Amniotic epithelial cell (primary cell): Measurements from ENCODE around the gene BRI3BP.
A peak's percentile ranks its signal among the peaks of the same experiment; 100 is the strongest.
"Not testable (repeated sequence)": the region's sequence is repeated elsewhere in the genome, so short reads cannot be mapped to it uniquely, and the experiment has no call there.

ENCODE experiments used
- DNase-seq: peaks from one replicate; pipeline ENCODE4 v3.0.0-alpha.2; 2010; ENCODE audit warnings: low read depth

The BRI3BP gene

DNA sequence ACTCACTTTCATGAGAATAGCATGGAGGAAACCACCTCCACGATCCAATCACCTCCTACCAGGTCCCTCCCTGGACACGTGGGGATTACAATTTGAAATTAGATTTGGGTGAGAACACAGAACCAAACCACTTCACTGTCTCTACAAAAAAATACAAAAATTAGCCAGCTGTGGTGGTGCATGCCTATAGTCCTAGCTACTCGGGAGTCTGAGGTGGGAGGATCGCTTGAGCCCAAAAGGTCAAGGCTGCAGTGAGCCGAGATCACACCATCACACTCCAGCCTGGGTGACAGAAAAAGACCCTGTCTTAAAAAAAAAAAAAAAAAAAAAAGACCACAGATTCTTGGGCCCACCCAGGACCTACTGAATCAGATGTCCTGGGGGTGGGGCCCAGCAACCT, 28.3 kb downstream of the BRI3BP start:
- no peak for DNase-seq

DNA sequence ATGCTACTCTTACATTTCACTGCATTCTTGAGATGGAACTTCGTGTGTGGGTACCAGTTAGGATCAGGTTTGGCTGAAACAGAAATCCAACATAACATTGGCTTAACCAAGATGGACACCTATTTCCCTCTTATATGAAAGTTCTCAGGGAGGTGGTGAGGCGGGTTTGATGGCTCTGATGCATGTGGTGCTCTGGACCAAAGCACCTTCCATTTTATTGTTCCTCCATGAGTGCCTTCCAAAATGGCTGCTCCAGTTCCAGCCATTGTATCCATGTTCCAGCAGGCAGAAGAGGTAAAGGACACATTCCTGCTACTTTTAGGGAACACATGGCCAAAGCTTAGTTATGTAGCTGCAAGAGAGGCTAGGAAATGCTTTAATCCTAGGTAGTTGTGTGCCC, 29.6 kb downstream of the BRI3BP start:
- no peak for DNase-seq

DNA sequence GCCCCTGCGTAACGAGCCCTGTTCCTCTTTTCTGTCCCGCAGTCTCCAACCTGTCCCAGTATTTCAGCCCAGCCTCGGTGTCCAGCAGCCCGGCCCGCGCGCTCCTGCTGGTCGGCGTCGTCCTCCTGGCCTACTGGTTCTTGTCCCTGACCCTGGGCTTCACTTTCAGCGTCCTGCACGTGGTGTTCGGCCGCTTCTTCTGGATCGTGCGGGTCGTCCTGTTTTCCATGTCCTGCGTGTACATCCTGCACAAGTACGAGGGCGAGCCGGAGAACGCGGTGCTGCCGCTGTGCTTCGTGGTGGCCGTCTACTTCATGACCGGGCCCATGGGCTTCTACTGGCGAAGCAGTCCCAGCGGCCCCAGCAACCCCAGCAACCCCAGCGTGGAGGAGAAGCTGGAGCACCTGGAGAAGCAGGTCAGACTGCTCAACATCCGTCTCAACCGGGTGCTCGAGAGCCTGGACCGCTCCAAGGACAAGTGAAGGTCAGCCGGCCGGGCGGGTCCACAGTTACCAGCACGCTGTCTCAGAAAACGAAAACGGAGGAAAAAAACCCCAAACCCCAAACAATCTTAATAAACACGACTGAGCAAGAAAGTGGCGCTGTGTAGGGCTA, 31.6 kb downstream of the BRI3BP start:
- no peak for DNase-seq

DNA sequence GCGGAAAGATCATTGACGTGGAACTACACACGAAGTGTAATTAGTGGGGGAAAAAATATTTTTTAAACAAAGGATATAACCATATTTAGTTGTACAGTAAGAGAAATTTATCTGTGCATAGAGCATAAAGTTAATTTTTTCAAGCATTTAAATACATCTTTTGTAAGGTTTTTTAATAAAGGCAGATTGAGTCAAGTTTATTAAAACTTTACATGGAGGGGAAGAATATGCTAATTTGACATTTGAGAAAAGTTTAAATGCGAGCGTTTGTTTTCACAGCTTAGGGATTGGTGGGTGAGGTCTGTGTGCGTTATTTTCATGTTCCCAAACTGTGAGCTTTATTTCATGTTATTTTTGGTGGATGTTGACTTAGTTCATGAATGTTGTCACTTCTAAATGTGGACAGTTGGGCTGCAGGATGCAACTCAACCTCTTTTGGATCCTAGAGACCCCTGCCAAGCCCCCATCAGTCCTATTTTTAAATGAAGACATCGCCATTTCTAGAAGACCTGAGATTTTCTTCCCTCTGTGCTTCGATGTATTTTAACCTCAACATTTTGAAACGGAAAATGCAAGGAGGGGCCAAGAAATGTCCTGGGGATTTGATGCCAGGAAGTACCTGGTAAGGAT, 32.3 kb downstream of the BRI3BP start:
- no peak for DNase-seq

DNA sequence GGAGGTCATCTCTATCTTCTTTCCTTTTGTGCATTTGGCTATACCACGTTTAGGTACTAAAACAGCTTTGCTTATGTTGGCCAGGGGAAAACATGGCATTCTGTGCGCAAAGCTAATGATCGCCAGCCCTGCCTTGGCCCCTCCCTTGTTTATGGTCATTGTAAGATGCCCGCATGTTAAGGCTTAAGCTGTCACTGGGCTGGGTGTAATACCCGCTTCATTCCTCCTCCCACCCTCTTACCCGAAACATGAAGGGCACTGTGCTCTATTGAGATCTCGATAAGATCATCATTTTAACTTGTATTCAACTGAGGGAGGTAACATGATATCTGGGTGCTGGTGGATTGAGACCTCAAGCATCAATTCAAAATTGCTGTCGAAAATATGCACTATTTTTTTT, 34.7 kb downstream of the BRI3BP start:
- DNase-seq = no peak

DNA sequence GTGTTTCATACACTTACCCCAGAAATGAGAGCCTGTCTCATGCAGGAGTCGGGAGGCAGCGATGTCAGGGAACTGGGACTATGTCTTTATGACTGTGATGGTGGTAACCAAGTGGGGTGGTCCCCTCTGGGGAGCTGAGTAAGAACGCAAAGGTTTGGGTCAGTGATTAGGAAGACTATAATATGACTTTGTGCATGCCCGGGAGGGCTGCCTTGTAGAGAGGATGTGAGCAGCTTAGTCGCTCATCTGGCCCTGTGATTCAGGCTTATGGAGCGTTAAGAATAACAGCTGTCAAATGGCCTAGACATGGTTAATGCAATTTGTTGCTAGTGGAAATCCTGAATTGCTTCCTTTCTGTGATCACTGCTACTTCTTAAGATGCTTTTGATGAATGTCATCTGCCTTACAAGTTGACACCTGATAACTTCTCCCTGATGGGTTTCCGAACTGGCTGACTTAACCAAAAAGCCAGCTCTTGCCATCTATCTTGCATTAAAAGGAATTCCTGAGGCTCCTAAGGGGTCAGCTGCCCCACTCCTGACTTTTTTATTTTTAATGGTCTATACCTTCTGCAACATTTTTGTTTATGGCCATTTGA, 36.4 kb downstream of the BRI3BP start:
- no peak for DNase-seq

DNA sequence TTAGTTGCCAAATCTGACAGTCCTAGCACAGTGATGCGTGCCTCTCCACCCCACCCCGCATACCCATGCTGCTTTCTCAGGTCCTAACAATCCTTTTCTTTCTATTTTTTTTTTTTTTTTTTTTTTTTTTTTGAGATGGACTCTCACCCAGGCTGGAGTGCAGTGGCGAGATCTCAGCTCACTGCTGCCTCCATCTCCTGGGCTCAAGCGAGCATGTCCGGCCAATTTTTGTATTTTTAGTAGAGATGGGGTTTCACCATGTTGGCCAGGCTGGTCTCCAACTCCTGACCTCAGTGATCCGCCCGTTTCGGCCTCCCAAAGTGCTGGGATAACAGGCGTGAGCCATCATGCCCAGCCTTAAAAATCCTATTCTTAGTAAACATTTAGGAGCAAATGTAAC, 38.0 kb downstream of the BRI3BP start:
- DNase-seq = not testable (repeated sequence)

DNA sequence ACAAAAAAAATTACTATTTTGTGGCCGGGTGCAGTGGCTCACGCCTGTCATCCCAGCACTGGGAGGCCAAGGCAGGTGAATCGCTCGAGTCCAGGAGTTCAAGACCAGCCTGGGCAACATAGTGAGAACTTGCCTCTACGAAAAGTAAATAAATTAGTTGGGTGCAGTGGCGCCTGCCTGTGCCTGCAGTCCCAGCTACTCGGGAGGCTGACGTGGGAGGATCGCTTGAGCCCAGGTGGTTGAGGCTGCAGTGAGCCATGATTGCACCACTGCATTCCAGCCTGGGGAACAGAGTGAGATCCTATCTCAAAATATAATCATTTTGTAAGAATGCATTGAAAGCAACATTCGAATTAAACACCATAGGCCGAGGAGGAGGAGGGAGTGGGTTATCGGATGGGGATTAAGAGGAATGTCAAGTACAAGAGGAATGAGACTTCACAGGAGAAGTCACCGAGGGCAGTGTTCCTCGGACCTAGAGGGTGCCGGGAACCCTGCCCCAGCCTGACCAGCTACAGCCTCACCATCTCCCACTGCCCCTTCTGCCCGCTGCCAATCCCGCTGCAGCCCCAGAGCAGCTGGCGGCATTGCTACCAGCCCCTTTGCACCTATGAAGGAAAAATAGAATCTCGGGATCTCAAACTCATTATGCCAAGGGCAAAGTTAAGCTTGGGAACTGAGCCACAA, 39.2 kb downstream of the BRI3BP start:
- no peak for DNase-seq

DNA sequence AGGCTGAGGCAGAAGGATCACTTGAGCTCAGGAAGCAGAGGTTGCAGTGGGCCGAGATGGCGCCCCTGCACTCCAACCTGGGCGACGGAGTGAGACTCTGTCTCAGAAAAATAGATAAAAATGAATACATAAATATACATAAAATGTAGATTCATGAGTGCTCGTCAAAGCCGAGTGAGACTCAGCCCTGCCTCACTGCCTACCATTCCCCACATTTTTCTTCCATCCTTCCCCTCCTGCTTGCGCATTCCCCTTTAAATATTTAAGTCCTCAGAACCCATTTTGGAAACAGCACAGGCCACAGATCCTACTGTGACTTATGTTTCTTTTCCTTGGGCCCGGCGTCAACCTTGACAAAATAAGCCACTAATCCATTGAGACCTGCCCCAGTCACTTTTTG, 39.8 kb downstream of the BRI3BP start:
- no peak for DNase-seq

DNA sequence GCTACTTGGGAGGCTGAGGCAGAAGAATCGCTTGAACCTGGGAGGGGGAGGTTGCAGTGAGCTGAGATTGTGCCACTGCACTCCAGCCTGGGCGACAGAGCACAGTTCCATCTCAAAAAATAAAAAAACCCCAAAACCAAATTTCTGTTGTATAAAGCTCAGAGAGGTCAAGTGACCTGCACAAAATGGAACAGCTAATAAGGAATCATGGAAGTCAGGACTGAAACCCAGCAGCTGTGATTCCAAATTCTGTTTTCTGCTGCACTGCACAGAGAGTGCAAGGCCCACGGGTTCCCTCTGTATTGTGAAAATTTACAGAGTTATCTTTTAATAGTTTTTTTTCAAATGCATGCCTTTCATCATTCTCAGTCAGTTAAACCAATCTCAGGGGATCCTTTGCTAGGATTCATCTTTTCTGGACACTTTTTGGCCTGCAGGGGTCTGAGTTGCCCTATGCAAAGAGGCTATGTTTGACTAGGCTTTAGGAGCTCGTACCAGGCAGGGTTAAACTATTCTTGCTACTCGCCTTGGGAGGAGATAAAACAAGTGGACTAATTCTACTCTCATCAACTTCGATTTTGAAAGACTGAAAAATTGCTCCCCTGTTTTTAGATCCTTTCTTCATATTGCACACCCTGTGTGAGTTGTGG, 45.7 kb downstream of the BRI3BP start:
- no peak for DNase-seq

DNA sequence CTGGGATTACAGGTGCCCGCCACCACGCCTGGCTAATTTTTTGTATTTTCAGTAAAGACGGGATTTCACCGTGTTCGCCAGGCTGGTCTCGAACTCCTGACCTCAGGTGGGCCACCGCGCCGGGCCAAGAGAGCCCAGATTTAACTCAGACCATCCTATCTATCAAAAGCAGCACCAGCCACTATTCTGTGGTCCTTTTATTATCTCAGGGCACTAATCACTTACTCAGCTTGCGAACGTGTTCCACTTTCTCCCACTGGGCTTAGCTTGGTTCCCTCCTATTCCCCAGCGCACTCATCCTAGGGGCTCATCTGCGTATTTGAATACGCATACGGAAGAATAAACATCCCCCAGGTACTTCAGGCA, 55.6 kb downstream of the BRI3BP start:
- DNase-seq = no peak

DNA sequence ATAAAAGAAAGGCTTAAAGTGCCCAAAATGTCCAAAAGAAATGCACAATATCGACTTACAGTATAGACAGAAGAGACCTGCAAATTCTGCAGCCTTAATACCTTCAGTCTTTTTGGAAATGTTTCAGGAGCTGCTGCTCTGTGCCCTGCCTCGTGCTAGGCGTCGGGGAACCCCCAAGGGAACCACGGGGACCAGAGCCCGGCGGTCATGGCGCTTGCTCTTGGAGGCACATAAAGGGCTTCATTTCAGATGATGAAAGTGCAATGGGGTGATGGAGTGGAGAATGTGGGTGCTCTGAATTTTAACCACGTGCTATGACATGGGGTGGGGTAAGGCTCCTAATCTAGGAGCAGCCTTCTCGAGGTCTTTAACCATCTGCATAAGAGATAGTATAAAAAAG, 57.0 kb downstream of the BRI3BP start:
- DNase-seq = no peak

DNA sequence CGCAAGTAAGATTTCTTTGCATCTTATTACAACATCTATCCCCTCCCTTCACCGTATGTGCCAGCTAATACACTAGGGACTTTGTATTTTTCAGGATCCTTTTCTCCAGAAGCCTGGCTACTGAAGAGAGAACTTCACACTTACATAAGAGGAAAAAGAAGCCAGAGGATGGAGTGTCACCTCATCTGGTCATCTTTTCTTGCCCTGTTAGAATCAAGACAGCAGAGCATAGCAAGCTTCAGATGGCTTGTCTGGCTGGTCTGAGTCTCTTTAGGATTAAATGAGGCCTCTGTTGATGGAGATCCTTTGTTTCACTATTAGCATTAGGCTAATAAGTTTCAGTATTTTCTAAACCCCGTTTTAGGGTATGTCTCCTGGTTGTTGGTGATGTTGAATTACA, 57.4 kb downstream of the BRI3BP start:
- no peak for DNase-seq

DNA sequence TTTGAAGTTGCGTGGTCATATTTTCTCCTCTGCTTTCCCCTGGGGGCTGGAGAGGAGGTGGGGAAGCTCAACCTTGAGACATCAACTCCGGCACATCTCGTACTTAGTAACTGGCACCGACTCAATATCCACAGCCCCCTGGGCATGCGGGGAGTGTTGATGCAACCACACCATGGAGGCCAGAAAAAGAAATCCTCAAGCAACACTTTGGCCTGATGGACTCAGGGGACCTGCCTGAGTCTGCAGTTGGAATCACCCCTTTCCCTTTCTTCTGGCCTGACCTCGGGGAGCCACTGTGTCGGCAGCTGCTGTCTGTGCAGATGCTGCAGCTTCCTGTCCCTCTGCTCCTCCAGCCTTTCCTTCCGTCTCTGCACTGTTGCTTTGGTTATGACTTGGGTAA, 60.4 kb downstream of the BRI3BP start:
- no peak for DNase-seq

DNA sequence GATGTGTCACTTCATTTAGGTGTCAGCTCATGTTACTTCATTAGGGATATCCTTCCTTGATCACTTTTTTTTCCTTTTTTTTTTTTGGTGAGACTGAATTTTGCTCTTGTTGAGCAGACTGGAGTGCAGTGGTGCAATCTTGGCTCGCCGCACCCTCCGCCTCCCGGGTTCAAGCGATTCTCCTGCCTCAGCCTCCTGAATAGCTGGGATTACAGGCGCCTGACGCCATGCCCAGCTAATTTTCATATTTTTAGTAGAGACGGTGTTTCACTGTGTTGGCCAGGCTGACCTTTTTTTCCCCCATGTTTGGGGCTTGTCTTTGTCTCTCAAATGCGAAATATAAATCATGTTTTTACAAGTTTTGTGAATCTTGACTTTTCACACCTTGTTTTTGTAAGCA, 62.1 kb downstream of the BRI3BP start:
- DNase-seq = no peak

DNA sequence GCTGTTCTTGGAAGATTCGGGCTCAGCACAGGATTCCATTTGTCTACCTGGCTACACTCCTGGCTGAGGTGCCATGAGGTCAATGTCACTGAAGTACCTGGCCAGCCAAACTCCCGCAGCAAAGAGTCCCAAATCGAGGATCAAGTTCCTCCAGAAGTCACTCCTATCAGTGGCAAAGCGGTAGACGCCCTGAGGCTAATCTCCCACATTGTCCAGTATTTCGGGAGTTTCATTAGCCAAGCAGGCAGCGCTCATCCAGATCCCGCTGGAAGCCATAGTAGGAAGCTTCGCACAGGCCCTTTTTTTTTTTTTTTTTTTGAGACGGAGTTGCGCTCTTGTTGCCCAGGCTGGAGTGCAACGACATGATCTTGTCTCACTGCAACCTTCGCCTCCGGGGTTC, 62.9 kb downstream of the BRI3BP start:
- no peak for DNase-seq

DNA sequence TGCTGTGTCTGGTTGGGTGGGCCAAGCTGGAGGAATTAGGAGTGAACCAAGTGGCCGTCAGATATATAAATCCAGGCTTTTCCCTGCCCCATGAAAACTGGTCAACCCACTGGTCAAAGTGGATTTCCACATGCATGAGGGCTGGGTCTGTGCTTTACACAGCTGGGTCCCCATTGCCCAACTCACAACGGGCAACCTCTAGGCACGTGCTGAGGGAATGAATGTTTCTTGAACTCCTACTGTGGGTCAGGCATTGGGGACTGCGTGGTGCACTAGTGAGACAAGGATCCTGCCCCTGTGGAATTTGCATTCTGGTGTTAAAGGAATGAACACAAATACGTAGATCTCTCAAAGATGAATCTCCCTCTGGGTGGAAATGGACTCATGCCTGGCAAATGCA, 64.3 kb downstream of the BRI3BP start:
- no peak for DNase-seq

DNA sequence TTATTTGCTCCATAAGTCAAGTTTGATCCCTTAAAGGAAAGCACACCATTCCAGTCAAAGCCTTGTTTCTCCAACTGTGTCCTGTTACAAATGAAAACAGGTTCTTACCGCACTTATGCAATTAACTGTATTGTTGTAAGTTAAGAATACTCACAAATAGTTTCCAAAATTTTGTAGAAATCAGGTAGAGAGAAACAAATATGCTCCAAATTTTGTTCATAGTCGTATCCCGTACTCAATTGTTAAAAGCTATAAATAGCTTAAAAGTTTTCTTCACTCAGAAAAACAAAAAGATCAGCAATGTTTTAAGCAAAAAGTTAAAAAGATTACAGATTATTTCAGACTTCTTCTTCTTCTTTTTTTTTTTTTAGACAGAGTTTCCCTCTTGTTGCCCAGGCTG, 67.8 kb downstream of the BRI3BP start:
- DNase-seq = no peak

DNA sequence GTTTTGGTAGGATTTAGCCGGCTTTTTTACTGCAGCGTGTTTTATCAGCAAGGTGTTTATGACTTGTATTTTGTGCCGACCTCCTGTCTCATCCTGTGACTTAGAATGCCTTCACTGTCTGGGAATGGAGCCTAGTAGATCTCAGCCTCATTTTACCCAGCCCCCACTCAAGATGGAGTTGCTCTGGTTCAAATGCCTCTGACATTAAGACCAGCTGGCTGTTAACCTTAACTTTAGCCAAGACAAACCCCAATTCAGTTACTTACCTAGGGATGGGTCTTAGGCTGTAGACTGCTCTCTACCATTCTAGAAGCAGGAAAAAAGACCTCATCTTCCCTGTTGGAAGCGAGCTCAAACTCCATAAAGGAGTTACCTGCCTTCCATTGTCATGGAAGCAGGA, 70.1 kb downstream of the BRI3BP start:
- not testable (repeated sequence) for DNase-seq

DNA sequence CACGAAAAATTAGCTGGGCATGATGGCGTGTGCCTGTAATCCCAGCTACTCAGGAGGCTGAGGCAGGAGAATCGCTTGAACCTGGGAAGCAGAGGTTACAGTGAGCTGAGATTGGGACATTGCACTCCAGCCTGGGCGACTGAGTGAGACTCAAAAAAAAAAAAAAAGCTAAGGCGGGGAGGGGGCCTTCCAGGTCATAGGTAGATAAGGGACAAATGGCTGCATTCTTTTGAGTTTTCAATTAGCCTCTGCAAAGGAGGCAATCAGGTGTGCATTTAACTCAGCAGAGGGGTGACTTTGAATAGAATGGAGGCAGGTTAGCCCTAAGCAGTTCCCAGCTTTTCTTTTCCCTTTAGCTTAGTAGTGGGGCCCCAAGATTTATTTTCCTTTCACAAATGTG, 71.0 kb downstream of the BRI3BP start:
- DNase-seq = no peak

DNA sequence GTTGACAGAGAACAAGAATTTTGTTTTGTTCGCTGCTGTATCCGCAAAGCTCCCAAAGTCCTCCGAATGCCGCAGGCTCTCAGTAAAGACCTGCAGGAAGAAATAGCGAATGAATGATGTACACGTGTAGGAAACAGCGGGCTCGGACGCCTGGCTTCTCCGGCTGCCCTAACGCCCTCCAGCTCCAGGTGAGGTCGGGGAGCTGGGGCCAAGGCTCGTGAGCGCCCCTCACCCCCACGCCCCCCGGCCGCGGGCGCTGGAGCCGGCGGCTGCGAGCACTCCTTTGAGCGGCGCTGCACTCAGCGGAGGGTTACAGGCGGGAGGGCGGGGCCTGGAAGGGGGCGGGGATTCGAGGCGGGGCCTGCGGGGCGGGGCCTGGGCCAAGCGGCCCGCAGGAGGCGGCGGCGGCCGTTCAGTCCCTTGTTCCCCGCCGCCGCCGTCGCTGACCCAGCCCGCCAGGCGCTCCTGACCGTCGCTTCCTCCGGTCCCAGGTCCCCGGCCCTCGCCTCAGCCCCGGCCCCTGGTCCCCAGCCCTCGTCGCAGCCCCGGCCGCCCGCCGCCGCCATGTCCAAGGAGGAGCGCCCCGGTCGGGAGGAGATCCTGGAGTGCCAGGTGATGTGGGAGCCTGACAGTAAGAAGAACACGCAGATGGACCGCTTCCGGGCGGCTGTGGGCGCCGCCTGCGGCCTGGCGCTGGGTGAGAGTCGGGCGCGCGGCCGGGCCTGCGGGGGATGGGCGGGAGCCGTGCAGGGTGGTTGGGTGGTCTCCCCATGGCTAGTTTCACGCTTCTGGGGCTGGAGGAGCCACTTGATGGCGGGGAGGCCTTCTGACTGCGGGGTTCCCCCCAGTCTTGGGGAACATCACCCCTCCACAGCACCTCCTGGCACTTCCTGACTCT, 71.8 kb downstream of the BRI3BP start, which contains the start of gene AACS:
TSS of gene AACS (plus strand) at position 415 of the 898 bp plus-strand sequence. CDS start at position 565, 150 bp downstream.
- peak; percentile 67 for DNase-seq
